ENCODE data around the gene TTC38.

The TTC38 gene

DNA sequence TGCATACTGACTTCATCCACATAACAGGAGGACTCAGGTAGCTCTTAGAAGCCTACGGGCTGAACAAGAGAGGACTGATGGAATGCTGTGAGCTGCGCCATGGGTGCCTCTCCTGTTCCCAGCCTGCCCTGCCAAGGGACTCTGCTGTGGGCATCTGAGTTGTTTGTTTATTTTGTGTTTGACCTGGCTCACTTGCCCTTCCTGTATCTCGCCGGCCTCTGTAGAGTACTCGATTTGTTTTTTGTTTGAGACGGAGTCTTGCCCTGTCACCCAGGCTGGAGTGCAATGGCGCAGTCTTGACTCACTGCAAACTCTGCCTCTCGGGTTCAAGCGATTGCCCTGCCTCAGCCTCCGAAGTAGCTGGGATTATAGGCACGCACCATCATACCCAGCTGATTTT lies 1.8 kb downstream of the TTC38 start:
- Mint-ChIP-seq H3K36me3 (ENCODE audit: low read depth) (peaks cover 13% of the 10 kb centered on the region), H3K9me3 (peaks cover 28% of the 10 kb centered on the region), H3K27ac (no peak overlapping the region), H3K4me3 (peak overlapping the region; percentile 90), H3K27me3 (ENCODE audit: low read depth, poor library complexity) (peaks cover 39% of the 10 kb centered on the region), H3K4me1 (peaks cover 20% of the 10 kb centered on the region)
- no peak for DNase-seq
- TF ChIP-seq, protein P1, sequence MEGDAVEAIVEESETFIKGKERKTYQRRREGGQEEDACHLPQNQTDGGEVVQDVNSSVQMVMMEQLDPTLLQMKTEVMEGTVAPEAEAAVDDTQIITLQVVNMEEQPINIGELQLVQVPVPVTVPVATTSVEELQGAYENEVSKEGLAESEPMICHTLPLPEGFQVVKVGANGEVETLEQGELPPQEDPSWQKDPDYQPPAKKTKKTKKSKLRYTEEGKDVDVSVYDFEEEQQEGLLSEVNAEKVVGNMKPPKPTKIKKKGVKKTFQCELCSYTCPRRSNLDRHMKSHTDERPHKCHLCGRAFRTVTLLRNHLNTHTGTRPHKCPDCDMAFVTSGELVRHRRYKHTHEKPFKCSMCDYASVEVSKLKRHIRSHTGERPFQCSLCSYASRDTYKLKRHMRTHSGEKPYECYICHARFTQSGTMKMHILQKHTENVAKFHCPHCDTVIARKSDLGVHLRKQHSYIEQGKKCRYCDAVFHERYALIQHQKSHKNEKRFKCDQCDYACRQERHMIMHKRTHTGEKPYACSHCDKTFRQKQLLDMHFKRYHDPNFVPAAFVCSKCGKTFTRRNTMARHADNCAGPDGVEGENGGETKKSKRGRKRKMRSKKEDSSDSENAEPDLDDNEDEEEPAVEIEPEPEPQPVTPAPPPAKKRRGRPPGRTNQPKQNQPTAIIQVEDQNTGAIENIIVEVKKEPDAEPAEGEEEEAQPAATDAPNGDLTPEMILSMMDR (IDR thresholded peaks at IDR 0.05) = no peak

DNA sequence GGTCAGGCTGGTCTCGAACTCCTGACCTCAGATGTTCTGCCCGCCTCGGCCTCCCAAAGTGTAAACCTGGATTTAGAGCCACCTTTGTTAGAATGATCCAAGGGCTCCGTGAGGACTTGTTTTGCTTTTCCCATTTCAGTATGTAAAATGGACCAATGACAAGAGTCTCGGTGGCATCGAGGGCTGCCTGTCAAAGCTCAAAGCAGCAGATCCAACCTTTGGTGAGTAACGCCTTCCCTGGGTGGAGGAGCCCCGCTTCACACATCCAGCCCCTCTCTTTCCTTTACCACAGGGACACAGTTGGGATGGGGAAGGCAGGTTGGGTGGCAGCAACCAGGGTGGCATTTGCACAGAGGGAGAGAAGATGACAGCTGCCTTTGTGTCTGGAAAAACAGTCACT lies 4.4 kb downstream of the TTC38 start:
- Mint-ChIP-seq H3K4me1 (peaks cover 18% of the 10 kb centered on the region), H3K27me3 (ENCODE audit: low read depth, poor library complexity) (peaks cover 15% of the 10 kb centered on the region), H3K9me3 (peaks cover 3% of the 10 kb centered on the region), H3K36me3 (ENCODE audit: low read depth) (peaks cover 26% of the 10 kb centered on the region), H3K27ac (no peak overlapping the region), H3K4me3 (no peak overlapping the region)
- TF ChIP-seq, protein P1 (IDR thresholded peaks at IDR 0.05) = no peak
- DNase-seq = no peak

DNA sequence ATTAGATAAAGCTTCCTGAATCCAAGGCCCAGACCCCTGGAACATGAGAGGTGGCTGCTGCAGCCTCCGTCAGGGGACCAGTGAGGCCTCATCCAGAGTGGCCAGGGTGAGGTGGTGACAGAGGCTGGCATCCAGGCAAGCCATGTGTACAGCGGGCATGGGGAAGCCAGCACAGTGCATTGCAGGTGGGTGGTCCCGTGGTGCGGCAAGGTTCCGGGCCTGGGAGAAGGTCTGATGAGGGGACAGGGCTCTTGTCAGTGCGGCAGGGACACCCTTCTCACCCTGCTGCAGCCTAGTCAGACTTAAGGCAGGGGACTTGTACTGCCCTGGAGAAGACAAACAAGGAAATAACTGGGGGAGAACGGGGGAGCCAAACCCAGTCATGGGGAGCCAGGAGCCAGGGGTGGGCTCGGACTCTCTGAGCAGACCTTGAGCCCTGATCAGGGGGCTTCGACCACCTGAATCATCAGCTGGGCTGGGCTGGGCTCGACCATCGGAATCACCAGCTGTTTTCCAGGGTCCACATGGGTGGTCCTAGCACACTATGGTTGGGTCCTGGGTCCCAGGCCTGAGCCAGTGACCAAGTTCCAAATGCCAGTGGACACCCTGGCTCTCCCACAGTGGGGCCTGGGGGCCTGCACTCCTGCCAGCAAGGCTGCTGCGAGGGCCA lies 5.1 kb downstream of the TTC38 start:
- Mint-ChIP-seq H3K9me3 (no peaks in the 10 kb centered on the region), H3K4me1 (peaks cover 13% of the 10 kb centered on the region), H3K4me3 (no peak overlapping the region), H3K27ac (no peak overlapping the region), H3K36me3 (ENCODE audit: low read depth) (peaks cover 30% of the 10 kb centered on the region), H3K27me3 (ENCODE audit: low read depth, poor library complexity) (peaks cover 10% of the 10 kb centered on the region)
- DNase-seq = no peak
- TF ChIP-seq, protein P1 (IDR thresholded peaks at IDR 0.05) = no peak

DNA sequence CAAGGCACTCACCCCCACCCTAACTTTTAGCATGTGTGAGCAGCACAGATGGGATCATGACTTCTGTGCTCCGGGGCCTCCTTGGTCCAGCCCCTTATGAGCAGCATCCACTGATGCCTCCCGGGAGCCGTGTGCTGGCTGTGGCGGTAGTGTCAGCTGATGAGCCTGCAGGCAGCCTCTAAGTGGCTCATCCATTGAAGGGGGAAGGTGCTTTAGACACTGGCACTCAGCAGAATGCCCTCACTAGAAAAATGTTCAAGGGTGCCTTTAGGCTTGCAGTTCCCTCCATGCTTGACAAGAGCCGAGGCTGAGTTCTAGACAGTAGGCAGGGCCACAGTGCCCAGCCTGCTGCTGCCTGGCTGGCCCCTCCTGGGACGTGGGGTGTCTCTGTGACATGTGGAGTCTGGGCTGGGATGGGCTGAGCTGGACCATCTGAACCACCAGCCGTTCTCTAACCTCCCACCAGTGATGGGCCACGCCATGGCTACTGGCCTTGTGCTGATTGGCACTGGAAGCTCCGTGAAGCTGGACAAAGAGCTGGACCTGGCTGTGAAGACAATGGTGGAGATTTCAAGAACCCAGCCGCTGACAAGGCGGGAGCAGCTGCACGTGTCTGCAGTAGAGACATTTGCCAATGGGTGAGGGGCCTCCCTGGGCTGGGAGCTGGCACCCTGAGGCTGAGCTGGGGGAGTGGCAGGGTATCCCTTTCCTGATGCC lies 5.8 kb downstream of the TTC38 start:
- peaks cover 37% of the 10 kb centered on the region for H3K36me3 Mint-ChIP-seq (ENCODE audit: low read depth)
- H3K4me3 Mint-ChIP-seq = no peak overlapping the region
- H3K4me1 Mint-ChIP-seq = peaks cover 8% of the 10 kb centered on the region
- peaks cover 6% of the 10 kb centered on the region for H3K27me3 Mint-ChIP-seq (ENCODE audit: low read depth, poor library complexity)
- no peaks in the 10 kb centered on the region for H3K9me3 Mint-ChIP-seq
- H3K27ac Mint-ChIP-seq = no peak overlapping the region
- TF ChIP-seq, protein P1 (IDR thresholded peaks at IDR 0.05) = no peak
- no peak for DNase-seq

GRCh38 chr22:46274381-46274780 lies 6.6 kb downstream of the TTC38 start:
- peaks cover 37% of the 10 kb centered on the region for H3K36me3 Mint-ChIP-seq (ENCODE audit: low read depth)
- H3K9me3 Mint-ChIP-seq = no peaks in the 10 kb centered on the region
- TF ChIP-seq, protein P1 (IDR thresholded peaks at IDR 0.05) = no peak

More at GRCh38 chr22:46274381-46274780, 6.6 kb downstream of the TTC38 start:
- Mint-ChIP-seq H3K27ac (no peak overlapping the region), H3K4me1 (peaks cover 8% of the 10 kb centered on the region), H3K4me3 (no peak overlapping the region), H3K27me3 (ENCODE audit: low read depth, poor library complexity) (peaks cover 6% of the 10 kb centered on the region)
- no peak for DNase-seq
